H1 (cell line): ENCODE results near the gene ASPN. TPM values are rescaled to one million over a fixed set of nuclear protein-coding genes. Genes with fewer than 3 reads are reported as not detected.

Source experiments
- CTCF ChIA-PET: fragments of 300-600 bp; sonication (Branson Sonifier 250); formaldehyde crosslinking; loops from one replicate; lab custom pipeline; 2021; ENCODE audit not compliant: partially characterized antibody; lab: Charles Lee
- POLR2A ChIA-PET: fragments of 300-600 bp; sonication (Branson Sonifier 250); formaldehyde crosslinking; loops from one replicate; lab custom pipeline; 2021; ENCODE audit warnings: inconsistent platforms; ENCODE audit not compliant: partially characterized antibody; lab: Charles Lee
- DNase-seq, 2 experiments: peaks; one replicate each; pipeline versions ENCODE4 v3.0.0 to v3.0.0-alpha.2; 2010 to 2022; ENCODE audit warnings: low spot score in 2 of 2, low read depth in 1 of 2, mixed read lengths in 1 of 2
- FAIRE-seq: peaks from 2 replicates; lab custom pipeline; 2011; peaks lifted over from hg19 to GRCh38; lab: Jason Lieb, UNC
- H2AFZ ChIP-seq: 2 replicates; pipeline ENCODE4 v1.8.1; 2012; ENCODE audit warnings: low read length, inconsistent platforms
- H2AK5ac ChIP-seq: 2 replicates; pipeline ENCODE4 v1.6.1; 2013; ENCODE audit warnings: low read depth, low read length
- H2BK120ac ChIP-seq: replicated peaks from 2 replicates; pipeline ENCODE3; 2013; ENCODE audit warnings: low read depth, low read length, inconsistent platforms
- H2BK12ac ChIP-seq: 2 replicates; pipeline ENCODE4 v1.6.1; 2013; ENCODE audit warnings: low read depth, low read length
- H2BK15ac ChIP-seq: 2 replicates; pipeline ENCODE4 v1.6.1; 2013; ENCODE audit warnings: low read length
- H2BK20ac ChIP-seq: 2 replicates; pipeline ENCODE4 v1.6.1; 2013; ENCODE audit warnings: low read length
- H2BK5ac ChIP-seq: 2 replicates; pipeline ENCODE4 v1.6.1; 2013; ENCODE audit warnings: low read depth, low read length
- H3K14ac ChIP-seq: 2 replicates; pipeline ENCODE4 v1.6.1; 2013; ENCODE audit warnings: inconsistent platforms; ENCODE audit not compliant: insufficient read length
- H3K18ac ChIP-seq: 2 replicates; pipeline ENCODE4 v1.6.1; 2013; ENCODE audit warnings: low read length; ENCODE audit errors: extremely low read depth
- H3K23ac ChIP-seq: 2 replicates; pipeline ENCODE4 v1.6.1; 2013; ENCODE audit warnings: inconsistent platforms; ENCODE audit not compliant: insufficient read length
- H3K23me2 ChIP-seq: 2 replicates; pipeline ENCODE4 v1.6.1; 2013; ENCODE audit warnings: low read depth, low read length
- H3K27ac ChIP-seq: 2 replicates; pipeline ENCODE4 v1.6.1; 2011; ENCODE audit warnings: low read depth, low read length, inconsistent platforms
- H3K27me3 ChIP-seq, 4 experiments: replicated peaks in 1 of 4; 1 replicate in 1 of 4; 2 replicates in 3 of 4; pipeline versions ENCODE4 v1.6.1 to v1.8.1; 2011 to 2013; ENCODE audit warnings: low read length in 3 of 4, mild to moderate bottlenecking in 3 of 4, inconsistent platforms in 2 of 4, mixed read lengths in 2 of 4, moderate library complexity in 1 of 4; ENCODE audit not compliant: control insufficient read depth in 3 of 4, insufficient read depth in 3 of 4; ENCODE audit errors: extremely low read depth in 1 of 4
- H3K36me3 ChIP-seq, 4 experiments: 2 replicates each; pipeline versions ENCODE4 v1.6.1 to v1.8.1; 2011 to 2013; ENCODE audit warnings: mild to moderate bottlenecking in 4 of 4, low read length in 3 of 4, moderate library complexity in 2 of 4, control low read depth in 1 of 4, inconsistent platforms in 1 of 4; ENCODE audit not compliant: insufficient read depth in 4 of 4, control insufficient read depth in 2 of 4
- H3K4ac ChIP-seq: replicated peaks from 2 replicates; pipeline ENCODE3; 2013; ENCODE audit warnings: low read length, low read depth, mixed read lengths, inconsistent platforms; ENCODE audit not compliant: insufficient read length
- H3K4me1 ChIP-seq, 4 experiments: replicated peaks in 1 of 4; 1 replicate in 1 of 4; 2 replicates in 3 of 4; pipeline versions ENCODE4 v1.6.1 to v1.8.1; 2011 to 2013; ENCODE audit warnings: low read length in 3 of 4, inconsistent platforms in 2 of 4, mixed read lengths in 1 of 4; ENCODE audit not compliant: insufficient read depth in 4 of 4, control insufficient read depth in 3 of 4
- H3K4me2 ChIP-seq, 2 experiments: 2 replicates each; pipeline versions ENCODE4 v1.6.1 to v1.8.1; 2011 to 2013; ENCODE audit warnings: low read depth in 2 of 2, low read length in 2 of 2, control low read depth in 1 of 2, inconsistent platforms in 1 of 2, mild to moderate bottlenecking in 1 of 2; ENCODE audit not compliant: insufficient read depth in 1 of 2
- H3K4me3 ChIP-seq, 4 experiments: fragments of 200-600, 300-600 bp in 1 of 4; sonication (generic), shearing (Covaris generic), sonication (Bioruptor Twin) in 1 of 4; 2 replicates each; pipeline versions ENCODE4 v1.5.1 to v1.8.1; 2011 to 2016; ENCODE audit warnings: low read length in 4 of 4, low read depth in 3 of 4, control low read depth in 2 of 4, inconsistent platforms in 2 of 4, mild to moderate bottlenecking in 2 of 4, mixed read lengths in 1 of 4, moderate library complexity in 1 of 4; ENCODE audit not compliant: insufficient read depth in 2 of 4; ENCODE audit errors: extremely low read depth in 1 of 4
- H3K56ac ChIP-seq: replicated peaks from 2 replicates; pipeline ENCODE3; 2013; ENCODE audit warnings: low read depth, mild to moderate bottlenecking, mixed read lengths, low read length, inconsistent platforms; ENCODE audit not compliant: insufficient read length
- H3K79me1 ChIP-seq: 2 replicates; pipeline ENCODE4 v1.6.1; 2013; ENCODE audit warnings: low read depth, low read length, control low read depth
- H3K79me2 ChIP-seq, 2 experiments: 2 replicates each; pipeline versions ENCODE4 v1.6.1 to v1.8.1; 2012 to 2013; ENCODE audit warnings: low read length in 2 of 2, mild to moderate bottlenecking in 2 of 2, inconsistent platforms in 1 of 2; ENCODE audit not compliant: insufficient read depth in 2 of 2, control insufficient read depth in 1 of 2
- H3K9ac ChIP-seq, 4 experiments: replicated peaks in 1 of 4; 1 replicate in 1 of 4; 2 replicates in 3 of 4; pipeline versions ENCODE4 v1.6.1 to v1.8.1; 2011 to 2013; ENCODE audit warnings: low read depth in 3 of 4, low read length in 3 of 4, control low read depth in 2 of 4, mild to moderate bottlenecking in 2 of 4, moderate library complexity in 2 of 4, inconsistent platforms in 1 of 4; ENCODE audit errors: extremely low read depth in 1 of 4
- H3K9me3 ChIP-seq, 2 experiments: 2 replicates each; pipeline versions ENCODE4 v1.6.1 to v1.8.1; 2012 to 2013; ENCODE audit warnings: mild to moderate bottlenecking in 2 of 2, moderate library complexity in 2 of 2, control low read depth in 1 of 2, inconsistent platforms in 1 of 2, low read depth in 1 of 2, low read length in 1 of 2, mixed read lengths in 1 of 2; ENCODE audit not compliant: insufficient read depth in 2 of 2
- H4K20me1 ChIP-seq, 2 experiments: replicated peaks in 1 of 2; 2 replicates each; pipeline versions ENCODE3 to v1.8.1; 2011 to 2013; ENCODE audit warnings: inconsistent platforms in 2 of 2, low read length in 2 of 2, mild to moderate bottlenecking in 1 of 2; ENCODE audit not compliant: insufficient read depth in 2 of 2, control insufficient read depth in 1 of 2
- H4K5ac ChIP-seq: 2 replicates; pipeline ENCODE4 v1.6.1; 2013; ENCODE audit warnings: low read length, low read depth, mixed read lengths, inconsistent platforms; ENCODE audit not compliant: insufficient read length
- H4K8ac ChIP-seq: 2 replicates; pipeline ENCODE4 v1.8.0; 2013; ENCODE audit warnings: mild to moderate bottlenecking, moderate library complexity, low read length, inconsistent platforms; ENCODE audit not compliant: insufficient read depth; ENCODE audit errors: extremely low read depth
- H4K91ac ChIP-seq: replicated peaks from 2 replicates; pipeline ENCODE3; 2013; ENCODE audit warnings: low read length, mixed read lengths, inconsistent platforms; ENCODE audit not compliant: insufficient read length
- NANOG ChIP-seq: IDR thresholded peaks from 2 replicates; pipeline ENCODE4 v1.6.1; 2011; ENCODE audit warnings: low read length, low read depth, mild to moderate bottlenecking, inconsistent platforms; ENCODE audit not compliant: insufficient read depth, poor library complexity, severe bottlenecking
- RAD21 ChIP-seq, 2 experiments: IDR thresholded peaks in 1 of 2; conservative IDR thresholded peaks in 1 of 2; 2 replicates each; pipeline ENCODE4 v1.6.1; 2011; ENCODE audit warnings: low read depth in 2 of 2, low read length in 2 of 2, improper control_type of control experiment in 1 of 2, inconsistent platforms in 1 of 2, mild to moderate bottlenecking in 1 of 2, moderate library complexity in 1 of 2
- TCF12 ChIP-seq: IDR thresholded peaks from 2 replicates; pipeline ENCODE4 v1.6.1; 2011; ENCODE audit warnings: low read depth, mild to moderate bottlenecking, low read length
- WGBS, 2 experiments: shearing (Covaris generic) in 1 of 2; methylation state at CpG; one replicate each; pipeline versions ENCODE4 v1.1.6 to v1.1.7; 2013 to 2015; ENCODE audit warnings: low lambda C conversion rate in 2 of 2, mixed read lengths in 2 of 2, inconsistent platforms in 1 of 2, low coverage in 1 of 2, missing lambda C conversion rate in 1 of 2; ENCODE audit not compliant: insufficient replicate concordance in 2 of 2, insufficient coverage in 1 of 2, insufficient read length in 1 of 2; ENCODE audit errors: extremely low coverage in 1 of 2, missing lambda C conversion rate in 1 of 2; 5-methylcytosine and 5-hydroxymethylcytosine counted together
- polyA plus RNA-seq, 7 experiments: library from polyadenylated mRNA; depleted of rRNA in 3 of 7; stranded (reverse) in 5 of 7; unstranded in 2 of 7; fragments of >200 nt in 5 of 7; fragments of 200-250 nt in 2 of 7; gene quantifications; 1 replicate in 5 of 7; 2 replicates in 1 of 7; 4 replicates in 1 of 7; pipeline versions ENCODE4 v1.2.1 to v1.2.3, GENCODE V29; 2011 to 2013; ENCODE audit warnings: missing spikeins in 2 of 7, mixed read lengths in 2 of 7
- total RNA-seq: library from RNA; stranded (reverse); fragmentation: NEBNext Ultra II Directional; extraction: Animal tissue kit (Norgen Biotek cat#: 25700); gene quantifications from 2 replicates; pipeline ENCODE4 v1.2.1, GENCODE V29; 2021

Gene ASPN
- total and polyA plus RNA-seq, 2 of the 8 experiments (the other 6 are each of a cell fraction or from before 2014, with no cell fraction given) = not detected

GRCh38 chr9:92525306-92525705, 43.0 kb upstream of the ASPN start:
- no peaks in the 10 kb centered on the region for H3K79me1 ChIP-seq
- H3K14ac ChIP-seq = no peak overlapping the region
- H3K79me2 ChIP-seq = no peaks in the 10 kb centered on the region
- no peak overlapping the region for H3K4ac ChIP-seq
- H3K4me2 ChIP-seq = no peak overlapping the region
- no peak overlapping the region for H3K27ac ChIP-seq
- no peak overlapping the region for H4K8ac ChIP-seq
- CTCF ChIA-PET = interaction anchor here (3.6 kb wide), 1 partner anchor 22 kb away, joined by 19 read pairs; no protein-coding TSS in a partner anchor
- H4K20me1 ChIP-seq = no peaks in the 10 kb centered on the region
- no peak overlapping the region for H2BK15ac ChIP-seq
- H2BK120ac ChIP-seq = no peak overlapping the region
- no peak overlapping the region for H2BK12ac ChIP-seq
- no peak overlapping the region for H3K23ac ChIP-seq
- no peak overlapping the region for H2BK20ac ChIP-seq
- FAIRE-seq = no peak
- H3K56ac ChIP-seq = no peak overlapping the region
- H2BK5ac ChIP-seq = no peak overlapping the region
- H3K9me3 ChIP-seq = no peaks in the 10 kb centered on the region
- TF ChIP-seq NANOG = no peak
- TF ChIP-seq RAD21 (IDR thresholded peaks at IDR 0.05 in 1 of 2, conservative IDR thresholded peaks at IDR 0.05 in 1 of 2; ENCODE audit: low read depth in 2 of 2, low read length in 2 of 2) = no peak
- no peak for TF ChIP-seq TCF12
- H3K23me2 ChIP-seq = no peaks in the 10 kb centered on the region
- no peak overlapping the region for H2AK5ac ChIP-seq
- DNase-seq = no peak
- no peak overlapping the region for H3K18ac ChIP-seq
- H3K4me3 ChIP-seq = no peak overlapping the region
- H3K4me1 ChIP-seq = no peaks in the 10 kb centered on the region
- H2AFZ ChIP-seq = no peak overlapping the region
- POLR2A ChIA-PET = no interaction called here
- H3K9ac ChIP-seq = no peak overlapping the region
- H3K27me3 ChIP-seq = no peaks in the 10 kb centered on the region
- 91% methylated on average over 5 of the region's 5 CpGs; no CpG with 5 or more reads in 1 of the 2 experiments for WGBS, 2 experiments
- no peaks in the 10 kb centered on the region for H3K36me3 ChIP-seq
- H4K5ac ChIP-seq = no peak overlapping the region
- no peak overlapping the region for H4K91ac ChIP-seq
